HG03354 (cell line): ENCODE results near the gene OXLD1.
A peak's percentile ranks its signal among the peaks of the same experiment; 100 is the strongest.

Experiments used
- ATAC-seq: cut with Tn5 transposase; IDR thresholded peaks from one replicate; pipeline ENCODE4 v1.9.1; 2021; ENCODE audit warnings: mild to moderate bottlenecking; ENCODE audit not compliant: unreplicated experiment, poor library complexity, severe bottlenecking

The OXLD1 gene

DNA sequence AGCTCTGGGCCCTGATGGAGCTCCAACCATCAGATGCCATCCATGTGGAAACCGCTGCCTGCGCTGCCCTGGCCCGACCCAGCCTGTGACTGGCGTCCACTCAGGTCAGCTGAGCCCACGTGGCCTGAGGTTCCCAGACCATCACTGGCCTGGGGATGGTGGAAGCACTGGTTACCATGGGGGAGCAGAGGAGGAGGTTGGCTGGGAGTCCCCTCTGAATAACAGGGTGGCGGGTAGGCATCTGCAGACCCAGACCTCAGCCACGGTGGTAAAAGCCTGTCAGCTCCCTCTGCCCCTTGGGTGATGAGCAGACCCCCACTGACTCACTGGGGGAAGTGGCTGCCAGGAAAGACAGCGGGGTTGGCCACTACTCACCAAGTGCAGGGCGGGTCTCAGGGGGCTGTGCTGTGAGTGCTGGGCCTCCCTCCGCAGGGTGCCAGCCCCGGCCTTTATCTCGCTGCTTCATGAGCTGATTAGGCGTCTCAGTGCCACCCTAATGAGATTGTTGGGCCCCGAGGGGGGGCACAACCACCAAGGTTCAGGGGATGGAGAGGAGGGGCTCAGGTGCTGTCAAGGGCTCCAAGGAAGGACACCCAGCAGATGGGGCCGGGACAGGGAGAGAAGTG is 10.2 kb downstream of the OXLD1 start, which contains the start of gene PDE6G:
PDE6G (minus strand) TSS at position 425 of the 626 bp plus-strand sequence. CDS start 3,237 bp downstream, outside the sequence.
- no peak for ATAC-seq

DNA sequence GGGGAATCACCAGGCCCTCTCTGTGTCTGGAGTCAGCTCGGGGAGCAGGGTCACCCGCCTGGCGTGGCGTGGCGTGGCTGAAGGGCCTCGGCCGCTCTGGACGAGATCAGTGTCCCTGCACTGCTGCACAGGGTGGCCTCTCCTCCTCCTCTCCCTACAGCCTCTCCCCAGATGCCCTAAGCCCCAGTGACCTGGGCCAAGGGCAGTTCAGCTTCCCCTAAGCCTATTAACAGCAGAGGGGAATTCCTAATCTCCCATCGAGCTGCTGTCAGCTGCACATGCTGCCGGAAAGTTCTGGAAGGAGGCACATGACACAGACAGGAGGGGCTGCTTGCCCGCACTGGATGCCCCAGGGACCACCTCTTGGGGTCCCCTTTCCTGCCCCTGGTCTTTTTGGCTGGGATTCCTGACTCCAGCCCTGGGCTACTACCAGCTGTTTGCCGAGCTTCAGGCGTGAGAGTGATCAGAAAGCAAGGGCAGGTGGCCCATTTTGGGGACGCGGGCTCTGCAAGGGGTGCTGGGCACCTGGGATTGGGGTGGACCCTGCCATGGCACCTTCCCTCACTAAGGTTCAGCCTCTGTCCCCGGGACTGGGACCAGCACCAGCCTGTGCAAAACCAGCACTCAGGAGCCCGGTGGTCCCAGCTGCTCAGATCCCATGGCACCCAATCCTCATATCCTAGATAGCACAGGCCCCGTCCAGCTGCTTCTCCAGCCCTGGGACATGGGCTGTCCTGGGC is 10.9 kb downstream of the OXLD1 start:
- ATAC-seq = no peak

DNA sequence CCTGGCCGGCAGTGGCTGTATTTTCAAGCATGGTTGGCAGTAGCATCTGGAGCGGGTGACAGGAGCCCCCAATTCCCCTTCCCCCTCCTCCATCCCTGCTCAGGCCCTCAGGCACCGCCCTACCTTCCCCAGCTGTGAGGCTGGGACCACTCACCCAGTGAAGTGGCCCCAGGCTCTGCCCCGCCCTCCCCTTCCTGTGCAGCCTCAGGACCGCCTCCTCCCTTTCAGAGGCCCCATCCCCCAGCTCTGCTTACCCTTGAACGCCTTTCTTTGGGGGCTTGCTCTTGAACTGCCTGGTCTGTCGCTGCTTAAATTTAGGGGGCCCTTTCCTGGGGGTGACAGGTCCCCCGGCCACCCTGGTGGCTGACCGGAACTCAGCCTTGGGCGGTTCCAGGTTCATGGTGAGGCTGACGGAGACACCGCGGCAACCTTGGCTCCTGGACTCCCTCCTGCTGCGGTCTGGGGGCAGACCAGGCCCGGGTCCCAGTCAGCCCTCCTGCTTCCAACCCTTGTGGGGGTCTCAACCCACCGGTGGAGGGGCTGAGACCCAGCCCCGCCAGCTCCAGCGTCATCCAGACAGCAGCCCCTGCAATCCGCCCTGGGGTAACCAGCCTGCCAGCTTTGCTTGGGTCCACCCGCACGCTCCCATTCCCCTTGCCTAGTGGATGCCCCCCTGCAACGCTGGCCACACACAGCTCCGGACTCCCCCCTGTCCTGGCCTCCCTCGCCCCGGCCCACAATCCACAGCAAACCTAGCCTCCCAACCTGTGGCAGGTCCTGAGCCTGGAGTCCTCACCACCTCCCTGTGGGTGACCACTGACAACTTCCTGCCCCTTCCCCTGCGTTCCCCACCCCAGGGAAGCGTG is 13.3 kb downstream of the OXLD1 start:
- ATAC-seq = no peak

DNA sequence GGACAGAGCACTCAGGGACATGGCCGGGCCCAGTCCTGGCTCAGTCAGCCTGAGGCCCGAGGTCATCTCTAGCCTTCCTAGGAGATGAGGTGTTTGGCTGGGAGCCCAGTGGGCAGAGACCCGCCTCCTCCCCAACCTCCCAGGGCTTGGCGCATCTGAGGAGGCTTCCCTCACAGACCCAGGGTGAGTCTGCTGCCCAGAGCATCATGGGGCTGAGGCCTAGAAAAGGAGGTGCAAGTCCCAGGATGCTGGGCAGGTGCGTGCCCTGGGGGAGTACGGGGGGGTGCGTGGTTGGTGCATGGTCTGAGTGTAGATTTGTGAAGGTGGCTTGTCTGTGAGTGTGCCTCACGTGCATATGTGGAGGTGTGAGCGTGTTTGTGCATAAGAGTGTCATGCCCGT is 14.7 kb downstream of the OXLD1 start:
- ATAC-seq = no peak

DNA sequence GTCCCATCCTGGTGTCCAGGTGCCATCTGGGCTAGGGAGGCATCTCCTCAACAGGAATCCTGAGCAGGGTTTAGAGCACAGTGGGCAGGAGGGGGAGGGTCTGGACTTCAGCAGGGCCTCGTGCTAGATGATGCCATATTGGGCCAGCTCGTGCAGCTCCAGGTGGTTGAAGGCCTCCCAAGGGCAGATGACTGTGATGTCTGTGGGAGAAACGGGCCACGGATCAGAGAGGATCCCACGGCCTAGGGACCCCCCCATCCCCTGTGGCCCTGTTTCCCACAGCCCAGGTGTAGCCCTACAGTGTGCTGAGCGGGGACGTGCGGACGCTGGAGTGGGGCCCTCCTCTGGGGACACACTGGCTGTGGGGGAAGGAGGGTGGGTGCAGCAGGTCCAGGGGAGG is 15.5 kb downstream of the OXLD1 start:
- ATAC-seq = no peak

DNA sequence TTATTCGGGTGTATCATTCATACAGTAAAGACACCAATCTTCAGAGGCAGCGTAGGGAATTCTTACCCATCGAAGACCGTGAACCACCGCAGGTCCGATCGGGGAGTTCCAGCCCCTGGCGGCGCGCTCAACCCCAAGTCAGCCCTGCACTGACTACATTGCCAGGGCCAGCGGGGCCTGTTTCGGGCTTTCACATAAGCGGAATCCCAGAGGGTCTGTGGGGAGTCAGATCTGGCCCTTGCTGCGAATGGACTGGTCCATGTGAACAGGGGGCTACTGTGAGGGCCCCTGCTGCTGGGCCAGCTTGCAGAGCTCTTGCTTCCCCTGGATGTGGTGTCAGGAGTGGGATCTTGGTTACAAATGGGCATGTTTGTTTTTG is 17.7 kb downstream of the OXLD1 start:
- ATAC-seq = no peak

DNA sequence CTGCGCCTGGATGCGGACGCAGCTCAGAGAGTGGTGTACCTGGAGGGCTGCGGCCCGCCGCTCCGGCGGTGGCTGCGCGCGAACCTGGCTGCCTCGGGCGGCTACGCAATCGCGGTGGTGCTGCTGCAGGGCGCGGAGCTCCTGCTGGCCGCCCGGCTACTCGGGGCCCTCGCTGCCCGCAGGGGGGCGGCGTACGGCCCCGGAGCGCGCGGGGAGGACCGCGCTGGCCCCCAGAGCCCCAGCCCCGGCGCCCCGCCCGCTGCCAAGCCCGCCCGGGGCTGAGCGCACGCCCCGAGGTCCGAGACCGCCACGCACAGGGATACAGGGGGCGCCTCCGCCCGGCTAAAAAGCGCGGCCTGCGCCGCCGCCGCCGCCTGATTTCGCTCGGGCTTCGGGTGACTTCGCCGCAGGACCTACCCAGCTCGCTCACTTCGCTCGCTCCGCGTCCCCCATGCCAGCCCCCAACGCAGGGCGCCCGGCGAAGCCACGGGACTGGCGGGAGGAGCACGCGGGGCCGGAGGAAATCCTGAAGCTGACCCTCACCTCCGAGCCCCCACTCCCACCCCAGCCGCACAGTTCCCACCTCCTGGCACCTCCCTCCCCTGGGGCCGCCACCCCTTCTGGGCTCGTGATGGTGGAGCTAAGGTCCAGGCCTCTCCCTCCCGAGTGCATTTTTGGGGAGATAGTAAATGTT is 18.2 kb downstream of the OXLD1 start:
- no peak for ATAC-seq

DNA sequence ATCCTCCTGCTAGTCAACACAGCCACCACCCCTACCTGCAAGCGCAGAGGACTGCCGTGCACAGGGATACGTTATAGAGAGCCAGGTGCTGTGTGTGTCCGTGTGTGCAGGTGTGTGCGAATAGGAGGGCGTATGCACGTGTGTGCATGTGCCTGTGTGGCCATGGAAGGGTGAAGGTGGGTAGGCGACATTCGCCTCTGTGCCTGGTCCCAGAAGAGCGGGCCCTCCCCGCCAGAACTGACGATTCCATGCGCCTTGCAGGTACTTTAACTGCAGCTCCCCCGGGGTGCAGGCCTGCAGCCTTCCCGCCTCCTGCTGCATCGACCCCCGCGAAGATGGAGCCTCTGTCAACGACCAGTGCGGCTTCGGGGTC is 18.8 kb downstream of the OXLD1 start:
- no peak for ATAC-seq

DNA sequence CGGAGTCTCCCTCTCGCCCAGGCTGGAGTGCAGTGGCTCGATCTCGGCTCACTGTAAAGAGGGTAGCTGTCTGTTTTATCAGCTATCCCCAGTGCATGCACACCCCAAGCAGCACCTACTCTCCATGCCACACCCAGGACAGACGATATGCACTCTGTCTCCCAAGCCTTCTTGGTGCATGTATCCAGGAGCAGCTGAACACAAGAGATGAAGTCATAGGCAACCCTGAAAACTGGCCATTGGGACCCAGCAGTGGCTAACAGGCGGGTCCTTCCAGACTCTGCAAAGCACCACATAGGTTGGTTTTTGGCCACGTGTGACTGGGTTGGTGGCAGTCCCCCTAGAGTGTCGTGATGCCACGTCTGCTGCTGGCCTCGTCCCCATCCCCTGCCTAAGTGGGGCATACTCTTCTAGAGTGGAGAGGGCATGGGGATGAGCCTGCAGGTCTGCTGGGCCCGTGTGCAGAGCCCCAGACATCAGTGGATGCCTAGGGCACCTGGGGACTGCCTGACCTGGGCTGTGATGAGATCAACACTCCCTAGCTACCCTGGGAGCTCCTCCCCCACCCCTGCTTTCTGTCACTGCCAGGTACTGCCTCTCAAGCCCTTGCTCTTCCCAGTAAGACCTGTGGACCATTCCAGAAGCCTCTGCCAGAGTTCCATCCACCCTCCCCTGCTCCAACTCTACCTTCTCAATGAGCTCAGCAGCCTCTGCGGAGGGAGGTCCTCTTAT is 19.4 kb downstream of the OXLD1 start:
- no peak for ATAC-seq

DNA sequence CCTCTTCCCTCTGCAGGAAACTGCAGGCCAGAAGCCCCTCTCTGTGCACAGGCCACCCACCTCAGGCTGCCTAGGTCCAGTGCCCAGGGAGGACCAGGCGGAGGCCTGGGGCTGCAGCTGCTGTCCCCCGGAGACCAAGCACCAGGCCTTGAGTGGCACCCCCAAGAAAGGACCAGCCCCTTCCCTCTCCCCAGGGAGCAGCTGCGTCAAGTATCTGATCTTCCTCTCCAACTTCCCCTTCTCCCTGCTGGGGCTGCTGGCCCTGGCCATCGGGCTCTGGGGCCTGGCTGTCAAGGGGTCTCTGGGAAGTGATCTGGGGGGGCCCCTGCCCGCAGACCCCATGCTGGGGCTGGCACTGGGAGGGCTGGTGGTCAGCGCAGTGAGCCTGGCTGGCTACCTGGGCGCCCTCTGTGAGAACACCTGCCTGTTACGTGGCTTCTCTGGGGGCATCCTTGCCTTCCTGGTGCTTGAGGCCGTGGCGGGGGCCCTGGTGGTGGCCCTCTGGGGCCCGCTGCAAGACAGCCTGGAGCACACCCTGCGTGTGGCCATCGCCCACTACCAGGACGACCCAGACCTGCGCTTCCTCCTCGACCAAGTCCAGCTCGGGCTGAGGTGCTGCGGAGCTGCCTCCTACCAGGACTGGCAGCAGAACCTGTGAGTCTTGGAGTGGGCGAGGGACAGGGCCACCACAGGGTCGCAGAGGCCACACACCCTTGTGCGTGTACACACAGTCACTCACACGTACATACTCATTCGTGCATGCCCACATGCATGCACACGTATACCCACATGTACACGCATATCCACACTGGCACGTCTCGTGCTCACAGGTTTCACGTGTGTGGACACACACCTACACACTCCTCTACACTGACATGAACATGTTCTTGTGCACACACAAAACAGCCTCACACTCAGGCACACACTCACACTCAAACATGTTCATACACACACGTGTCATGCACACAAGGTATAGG is 21.1 kb downstream of the OXLD1 start:
- no peak for ATAC-seq

DNA sequence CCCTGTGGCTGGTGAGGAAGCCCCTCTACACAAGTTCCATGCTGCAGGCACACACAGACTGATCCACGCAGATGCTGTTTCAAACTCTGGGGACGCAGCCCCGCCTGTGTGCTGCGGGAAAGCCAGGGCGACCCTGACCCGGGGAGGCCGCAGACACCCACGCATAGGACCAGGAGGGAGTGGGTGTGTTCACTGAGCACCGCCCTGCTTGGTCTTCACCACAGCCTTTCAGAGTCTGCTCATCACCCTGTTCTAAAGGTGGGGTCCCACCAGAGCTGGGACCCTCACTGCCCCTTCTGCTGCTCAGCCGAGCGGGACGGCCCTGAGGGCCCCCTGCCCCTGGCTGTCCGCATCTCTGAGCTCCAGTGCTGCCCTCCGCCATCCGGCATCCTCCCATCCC is 21.9 kb downstream of the OXLD1 start:
- no peak for ATAC-seq

DNA sequence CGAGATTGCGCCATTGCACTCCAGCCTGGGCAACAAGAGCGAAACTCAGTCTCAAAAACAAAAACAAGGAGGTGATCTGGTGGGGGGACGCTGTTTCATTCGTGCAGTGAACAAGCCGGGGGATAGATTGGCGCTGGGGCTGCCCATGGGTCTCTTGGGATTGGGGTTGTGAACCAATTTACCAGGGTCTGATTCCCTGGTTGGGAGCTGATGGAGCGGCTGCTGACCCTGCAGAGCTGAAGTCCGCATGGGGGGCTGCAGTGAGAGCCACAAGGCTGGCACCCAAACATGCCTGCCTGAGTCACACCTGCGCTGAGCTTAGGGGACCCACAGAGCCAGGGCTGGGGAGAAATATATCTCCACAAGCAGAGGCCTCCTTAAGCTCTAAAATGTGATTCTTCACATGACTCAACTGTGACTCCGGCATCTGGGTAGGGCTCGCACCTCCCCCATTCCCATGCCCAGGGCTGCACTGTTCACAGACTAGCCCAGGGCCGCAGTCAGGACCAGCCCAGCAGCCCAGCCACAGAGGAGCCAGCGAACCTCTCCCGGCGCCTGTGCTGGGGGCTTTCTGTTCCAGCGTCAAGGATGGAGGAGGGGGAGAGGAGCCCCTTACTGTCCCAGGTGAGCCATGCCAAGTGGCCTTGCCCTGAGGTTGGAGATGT is 24.4 kb downstream of the OXLD1 start:
- no peak for ATAC-seq

DNA sequence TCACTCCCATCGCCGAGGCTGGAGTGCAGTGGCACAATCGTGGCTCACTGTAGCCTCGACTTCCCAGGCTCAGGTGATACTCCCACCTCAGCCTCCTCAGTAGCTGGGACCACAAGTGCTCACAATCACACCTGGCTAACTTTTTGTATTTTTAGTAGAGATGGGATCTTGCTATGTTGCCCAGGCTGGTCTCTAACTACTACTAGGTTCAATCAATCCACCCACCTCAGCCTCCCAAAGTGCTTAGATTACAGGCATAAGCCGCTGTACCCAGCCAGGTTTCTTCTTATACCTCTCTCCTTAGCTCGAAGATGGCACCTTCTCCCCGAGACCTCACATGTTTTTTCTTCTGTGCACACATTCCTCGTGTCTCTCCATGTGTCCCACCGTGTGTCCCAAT is 26.4 kb downstream of the OXLD1 start:
- no peak for ATAC-seq

DNA sequence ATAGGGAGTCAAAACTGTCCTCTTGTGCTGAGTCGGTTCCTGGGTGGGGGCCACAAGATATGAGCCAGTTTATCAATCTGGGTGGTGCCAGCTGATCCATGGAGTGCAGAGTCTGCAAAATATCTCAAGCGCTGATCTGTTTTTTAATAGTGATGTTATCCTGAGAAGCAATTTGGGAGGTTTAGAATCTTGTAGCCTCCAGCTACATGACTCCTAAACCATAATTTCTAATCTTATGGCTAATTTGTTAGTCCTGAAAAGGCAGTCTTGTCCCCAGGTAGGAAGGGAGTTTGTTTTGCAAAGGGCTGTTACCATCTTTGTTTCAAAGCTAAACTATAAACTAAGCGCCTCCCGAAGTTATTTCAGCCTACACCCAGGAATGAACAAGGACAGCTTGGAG is 27.7 kb downstream of the OXLD1 start:
- ATAC-seq = no peak

DNA sequence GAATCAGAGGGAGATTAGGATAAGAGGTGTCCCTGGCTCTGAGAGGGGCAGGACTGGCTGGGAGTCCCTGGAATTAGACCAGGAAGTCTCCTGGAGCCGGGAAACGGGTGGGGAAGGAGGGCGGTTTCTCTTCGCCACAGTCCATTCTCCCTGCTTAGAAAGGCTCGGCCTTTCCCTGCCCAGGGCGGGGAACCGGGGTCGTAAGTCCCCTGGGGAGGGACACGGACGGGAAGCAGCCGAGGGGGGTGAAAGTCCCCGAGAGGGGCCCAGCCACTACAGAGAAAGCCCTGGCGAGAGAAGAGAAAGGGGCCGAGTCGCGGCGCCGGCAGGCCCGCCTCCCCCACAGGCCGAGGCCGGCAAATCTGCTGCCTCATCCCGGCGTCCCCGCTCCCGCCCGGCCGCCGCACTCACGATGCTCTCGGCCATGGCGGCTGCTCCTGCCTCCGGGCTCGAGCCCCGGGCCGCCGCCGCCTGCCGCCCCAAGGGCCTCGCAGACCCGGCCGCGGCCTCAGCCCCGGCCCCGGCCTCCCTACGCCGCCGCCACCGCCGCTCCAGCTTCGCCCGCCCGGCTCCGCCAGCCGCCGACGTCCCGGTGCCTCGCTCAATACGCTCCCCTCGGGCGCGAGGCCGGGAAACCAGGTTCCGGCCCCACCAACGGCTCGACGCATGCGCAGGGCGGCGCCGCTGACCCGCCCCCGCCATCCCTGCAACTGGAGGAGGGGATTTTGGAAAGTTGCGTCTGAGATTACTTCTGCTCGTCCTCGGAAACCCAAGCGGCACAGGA is 29.7 kb downstream of the OXLD1 start, which contains the start of the genes NPLOC4 and TSPAN10:
NPLOC4 (minus strand) TSS at position 608 of the 784 bp plus-strand sequence; CDS start at position 426, 182 bp downstream.
TSPAN10 (plus strand) TSS at position 692 of the 784 bp plus-strand sequence. CDS start 5,217 bp downstream, outside the sequence.
- ATAC-seq = peak; percentile 82

DNA sequence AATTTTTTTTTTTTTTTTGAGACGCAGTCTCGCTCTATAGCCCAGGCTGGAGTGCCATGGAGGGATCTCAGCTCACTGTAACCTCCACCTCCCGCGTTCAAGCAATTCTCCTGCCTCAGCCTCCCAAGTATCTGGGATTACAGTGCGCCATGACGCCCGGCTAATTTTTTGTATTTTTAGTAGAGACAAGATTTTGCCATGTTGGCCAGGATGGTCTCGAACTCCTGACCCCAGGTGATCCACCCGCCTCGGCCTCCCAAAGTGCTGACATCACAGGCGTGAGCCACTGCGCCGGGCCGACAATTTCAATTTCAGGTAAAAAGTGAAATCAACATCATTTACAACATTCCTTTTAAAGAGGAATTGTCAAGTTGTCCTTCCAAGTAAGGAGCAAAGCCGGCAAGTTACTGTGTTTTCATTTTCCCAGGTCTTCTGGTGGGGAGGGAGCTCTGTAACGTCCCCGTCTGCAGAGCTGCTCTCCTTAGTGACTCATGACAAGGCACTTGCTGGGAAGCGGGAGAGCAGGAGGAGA is 30.4 kb downstream of the OXLD1 start:
- ATAC-seq = peak; percentile 16

DNA sequence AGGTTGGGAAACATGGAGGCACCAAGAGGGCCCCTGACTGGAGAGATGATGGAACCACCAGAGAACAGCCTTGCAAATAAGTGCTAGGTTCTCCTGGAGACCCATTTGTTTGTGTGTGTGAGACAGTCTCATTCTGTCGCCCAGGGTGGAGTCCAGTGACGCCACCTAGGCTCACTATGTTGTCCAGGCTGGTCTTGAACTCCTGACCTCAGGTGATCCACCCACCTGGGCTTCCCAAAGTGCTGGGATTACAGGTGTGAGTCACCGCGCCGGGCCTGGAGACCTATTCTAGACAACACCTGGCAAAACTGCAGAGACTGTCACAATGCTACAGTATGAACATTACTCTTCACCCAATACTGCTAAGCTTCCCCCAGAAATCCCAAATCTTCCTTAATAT is 31.0 kb downstream of the OXLD1 start:
- ATAC-seq = no peak
